Measurements from ENCODE around the gene AHR. TPM values are rescaled to one million over a fixed set of nuclear protein-coding genes. Genes with fewer than 3 reads are reported as not detected.

Gene AHR
- polyA plus RNA-seq, 1 donor (not counting 4 experiments of a cell fraction or from before 2014, with no cell fraction given): 19.4 TPM

DNA sequence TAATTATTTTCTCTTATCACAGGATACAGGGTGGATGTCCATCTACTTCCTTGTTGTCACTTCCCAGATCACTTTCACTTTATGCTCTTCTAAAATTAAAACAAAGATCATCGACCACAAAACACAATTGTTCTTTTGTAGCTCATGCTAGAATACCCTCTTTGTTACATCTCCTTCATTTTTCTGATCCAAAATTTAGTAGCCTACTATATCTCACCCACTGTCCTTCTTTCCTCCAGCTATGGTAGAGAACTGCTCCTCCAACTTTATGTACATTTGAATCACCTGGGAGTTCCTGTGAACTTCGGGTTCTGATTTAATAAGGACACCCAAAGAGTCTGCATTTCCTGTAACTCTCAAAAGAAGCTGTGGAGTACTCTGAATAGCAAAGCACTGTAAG lies 1.2 kb upstream of the AHR start:
- Histone ChIP-seq H3K27ac (ENCODE audit: control insufficient read depth, insufficient read depth, low read length) (no peak overlapping the region), H3K36me3 (ENCODE audit: control insufficient read depth in 2 of 2, extremely low read depth in 1 of 2, insufficient read depth in 2 of 2, low read length in 2 of 2) (no peaks in the 10 kb centered on the region), H3K4me3 (ENCODE audit: control insufficient read depth in 2 of 3, extremely low read depth in 1 of 3, insufficient read depth in 2 of 3, low read depth in 1 of 3, low read length in 3 of 3) (no peak overlapping the region), H2AFZ (ENCODE audit: control insufficient read depth, low read length) (peak overlapping the region; percentile 100), H3K4me1 (ENCODE audit: control insufficient read depth, extremely low read depth, insufficient read depth, low read length) (peaks cover 2% of the 10 kb centered on the region), H4K20me1 (ENCODE audit: control insufficient read depth, extremely low read depth, insufficient read depth, low read length) (no peaks in the 10 kb centered on the region), H3K4me2 (ENCODE audit: control insufficient read depth, extremely low read depth, insufficient read depth, low read depth, low read length) (peak overlapping the region; percentile 1), H3K9ac (ENCODE audit: control insufficient read depth, extremely low read depth, insufficient read depth, low read length) (no peak overlapping the region), H3K9me3 (ENCODE audit: control insufficient read depth, low read depth, low read length) (no peaks in the 10 kb centered on the region), H3K79me2 (ENCODE audit: control insufficient read depth, insufficient read depth, low read length) (peaks cover 35% of the 10 kb centered on the region), H3K9me1 (ENCODE audit: control insufficient read depth, extremely low read depth, insufficient read depth, low read length) (no peaks in the 10 kb centered on the region), H3K27me3 (ENCODE audit: control insufficient read depth, extremely low read depth, insufficient read depth, low read length) (no peaks in the 10 kb centered on the region)
- TF ChIP-seq, protein P1, sequence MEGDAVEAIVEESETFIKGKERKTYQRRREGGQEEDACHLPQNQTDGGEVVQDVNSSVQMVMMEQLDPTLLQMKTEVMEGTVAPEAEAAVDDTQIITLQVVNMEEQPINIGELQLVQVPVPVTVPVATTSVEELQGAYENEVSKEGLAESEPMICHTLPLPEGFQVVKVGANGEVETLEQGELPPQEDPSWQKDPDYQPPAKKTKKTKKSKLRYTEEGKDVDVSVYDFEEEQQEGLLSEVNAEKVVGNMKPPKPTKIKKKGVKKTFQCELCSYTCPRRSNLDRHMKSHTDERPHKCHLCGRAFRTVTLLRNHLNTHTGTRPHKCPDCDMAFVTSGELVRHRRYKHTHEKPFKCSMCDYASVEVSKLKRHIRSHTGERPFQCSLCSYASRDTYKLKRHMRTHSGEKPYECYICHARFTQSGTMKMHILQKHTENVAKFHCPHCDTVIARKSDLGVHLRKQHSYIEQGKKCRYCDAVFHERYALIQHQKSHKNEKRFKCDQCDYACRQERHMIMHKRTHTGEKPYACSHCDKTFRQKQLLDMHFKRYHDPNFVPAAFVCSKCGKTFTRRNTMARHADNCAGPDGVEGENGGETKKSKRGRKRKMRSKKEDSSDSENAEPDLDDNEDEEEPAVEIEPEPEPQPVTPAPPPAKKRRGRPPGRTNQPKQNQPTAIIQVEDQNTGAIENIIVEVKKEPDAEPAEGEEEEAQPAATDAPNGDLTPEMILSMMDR (optimal IDR thresholded peaks at IDR 0.05 in 1 of 3, IDR thresholded peaks at IDR 0.05 in 1 of 3, conservative IDR thresholded peaks at IDR 0.05 in 1 of 3; ENCODE audit: extremely low read depth in 1 of 3, insufficient read depth in 2 of 3, low read length in 3 of 3): no peak
- no peak for TF ChIP-seq EZH2 (IDR thresholded peaks at IDR 0.05; ENCODE audit: low read length)
- dilution Hi-C loops (cut with MboI; ENCODE audit: extremely low pct_ligation_motif_present, low sequenced_read_pairs): no loop called here
- DNase-seq (ENCODE audit: low read depth, low spot score): no peak
- FAIRE-seq: no peak

DNA sequence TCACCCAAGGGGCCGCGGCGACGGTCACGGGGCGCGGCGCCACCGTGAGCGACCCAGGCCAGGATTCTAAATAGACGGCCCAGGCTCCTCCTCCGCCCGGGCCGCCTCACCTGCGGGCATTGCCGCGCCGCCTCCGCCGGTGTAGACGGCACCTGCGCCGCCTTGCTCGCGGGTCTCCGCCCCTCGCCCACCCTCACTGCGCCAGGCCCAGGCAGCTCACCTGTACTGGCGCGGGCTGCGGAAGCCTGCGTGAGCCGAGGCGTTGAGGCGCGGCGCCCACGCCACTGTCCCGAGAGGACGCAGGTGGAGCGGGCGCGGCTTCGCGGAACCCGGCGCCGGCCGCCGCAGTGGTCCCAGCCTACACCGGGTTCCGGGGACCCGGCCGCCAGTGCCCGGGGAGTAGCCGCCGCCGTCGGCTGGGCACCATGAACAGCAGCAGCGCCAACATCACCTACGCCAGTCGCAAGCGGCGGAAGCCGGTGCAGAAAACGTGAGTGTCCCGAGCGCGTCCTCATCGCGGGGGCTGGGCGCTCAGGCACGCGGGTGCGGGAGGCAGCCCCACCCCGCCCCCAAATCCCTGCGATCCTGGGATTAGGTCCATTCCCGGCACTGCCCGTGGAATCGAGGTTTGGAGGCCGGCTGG lies 509 bp downstream of the AHR start:
- Histone ChIP-seq H3K4me3 (ENCODE audit: control insufficient read depth in 2 of 3, extremely low read depth in 1 of 3, insufficient read depth in 2 of 3, low read depth in 1 of 3, low read length in 3 of 3) (peak overlapping the region; percentile 68 to 73 (median 68)), H3K9ac (ENCODE audit: control insufficient read depth, extremely low read depth, insufficient read depth, low read length) (peak overlapping the region; percentile 79), H4K20me1 (ENCODE audit: control insufficient read depth, extremely low read depth, insufficient read depth, low read length) (no peaks in the 10 kb centered on the region), H3K36me3 (ENCODE audit: control insufficient read depth in 2 of 2, extremely low read depth in 1 of 2, insufficient read depth in 2 of 2, low read length in 2 of 2) (no peaks in the 10 kb centered on the region), H3K4me2 (ENCODE audit: control insufficient read depth, extremely low read depth, insufficient read depth, low read depth, low read length) (peak overlapping the region; percentile 46), H3K9me1 (ENCODE audit: control insufficient read depth, extremely low read depth, insufficient read depth, low read length) (no peaks in the 10 kb centered on the region), H3K27me3 (ENCODE audit: control insufficient read depth, extremely low read depth, insufficient read depth, low read length) (no peaks in the 10 kb centered on the region), H3K27ac (ENCODE audit: control insufficient read depth, insufficient read depth, low read length) (peak overlapping the region; percentile 87), H2AFZ (ENCODE audit: control insufficient read depth, low read length) (peak overlapping the region; percentile 51), H3K79me2 (ENCODE audit: control insufficient read depth, insufficient read depth, low read length) (peaks cover 51% of the 10 kb centered on the region), H3K4me1 (ENCODE audit: control insufficient read depth, extremely low read depth, insufficient read depth, low read length) (peaks cover 9% of the 10 kb centered on the region), H3K9me3 (ENCODE audit: control insufficient read depth, low read depth, low read length) (no peaks in the 10 kb centered on the region)
- dilution Hi-C loops (cut with MboI; ENCODE audit: extremely low pct_ligation_motif_present, low sequenced_read_pairs): no loop called here
- no peak for FAIRE-seq
- DNase-seq (ENCODE audit: low read depth, low spot score): no peak
- TF ChIP-seq EZH2 (IDR thresholded peaks at IDR 0.05; ENCODE audit: low read length): no peak
